Tongue (tissue), 2 donors: ENCODE results near the gene SEMA4D. TPM values are rescaled to one million over a fixed set of nuclear protein-coding genes. Genes with fewer than 3 reads are reported as not detected.

Experiments used
- DNase-seq: peaks from one replicate; pipeline ENCODE4 v3.0.0-alpha.2; 2015
- total RNA-seq: library from RNA; depleted of rRNA; stranded (reverse); fragments of >200 nt; gene quantifications from one replicate; pipeline ENCODE4 v1.2.3, GENCODE V29; 2014

SEMA4D gene
- total RNA-seq, 1 donor from 2014 or later: 35.8 TPM

GRCh38 chr9:89529243-89530035 lies 31.5 kb upstream of the SEMA4D start:
- DNase-seq: no peak

GRCh38 chr9:89528540-89528939 lies 30.6 kb upstream of the SEMA4D start:
- DNase-seq: peak; percentile 30

GRCh38 chr9:89528131-89528530 lies 30.2 kb upstream of the SEMA4D start:
- no peak for DNase-seq

- no peak for DNase-seq
Measured at GRCh38 chr9:89527084-89527483, 29.2 kb upstream of the SEMA4D start.

- DNase-seq: no peak
Measured at GRCh38 chr9:89526667-89527066, 28.8 kb upstream of the SEMA4D start.

GRCh38 chr9:89525446-89526374 lies 27.8 kb upstream of the SEMA4D start:
- DNase-seq: no peak

- no peak for DNase-seq
Measured at GRCh38 chr9:89524963-89525362, 27.1 kb upstream of the SEMA4D start.

GRCh38 chr9:89523948-89524347 lies 26.0 kb upstream of the SEMA4D start:
- no peak for DNase-seq

GRCh38 chr9:89522959-89523285 lies 25.0 kb upstream of the SEMA4D start:
- DNase-seq: no peak

- DNase-seq: no peak
Measured at GRCh38 chr9:89522261-89522958, 24.5 kb upstream of the SEMA4D start.

GRCh38 chr9:89519366-89519805 lies 21.5 kb upstream of the SEMA4D start:
- DNase-seq: no peak

GRCh38 chr9:89518466-89519365 lies 20.8 kb upstream of the SEMA4D start:
- DNase-seq: no peak

GRCh38 chr9:89515416-89515815 lies 17.5 kb upstream of the SEMA4D start:
- no peak for DNase-seq

GRCh38 chr9:89514956-89515355 lies 17.0 kb upstream of the SEMA4D start:
- no peak for DNase-seq

GRCh38 chr9:89514337-89514736 lies 16.4 kb upstream of the SEMA4D start:
- DNase-seq: no peak

- DNase-seq: no peak
Measured at GRCh38 chr9:89513837-89514236, 15.9 kb upstream of the SEMA4D start.

GRCh38 chr9:89512382-89512781 lies 14.5 kb upstream of the SEMA4D start:
- no peak for DNase-seq

GRCh38 chr9:89508951-89509615 lies 11.2 kb upstream of the SEMA4D start:
- DNase-seq: no peak

- DNase-seq: peak; percentile 56
Measured at GRCh38 chr9:89505911-89506310, 8.0 kb upstream of the SEMA4D start.

GRCh38 chr9:89505048-89505447 lies 7.1 kb upstream of the SEMA4D start:
- no peak for DNase-seq

GRCh38 chr9:89502671-89503070 lies 4.8 kb upstream of the SEMA4D start:
- no peak for DNase-seq
